Nucleus accumbens (tissue), 56 donors: ENCODE data around the gene ELFN1.
"Not testable (repeated sequence)": the region's sequence is repeated elsewhere in the genome, so short reads cannot be mapped to it uniquely, and the experiment has no call there.

ENCODE experiments used
- DNase-seq, 56 donors: peaks; one replicate each; lab custom pipeline; 2025; lab: John Stamatoyannopoulos, UW

The ELFN1 gene

GRCh38 chr7:1749351-1749863 lies 79.3 kb downstream of the ELFN1 start:
- no peak for DNase-seq

- DNase-seq: no peak
These were observed 79.9 kb downstream of the ELFN1 start for GRCh38 chr7:1749864-1750466.

- DNase-seq: no peak
These were observed 80.5 kb downstream of the ELFN1 start for GRCh38 chr7:1750541-1751021.

DNA sequence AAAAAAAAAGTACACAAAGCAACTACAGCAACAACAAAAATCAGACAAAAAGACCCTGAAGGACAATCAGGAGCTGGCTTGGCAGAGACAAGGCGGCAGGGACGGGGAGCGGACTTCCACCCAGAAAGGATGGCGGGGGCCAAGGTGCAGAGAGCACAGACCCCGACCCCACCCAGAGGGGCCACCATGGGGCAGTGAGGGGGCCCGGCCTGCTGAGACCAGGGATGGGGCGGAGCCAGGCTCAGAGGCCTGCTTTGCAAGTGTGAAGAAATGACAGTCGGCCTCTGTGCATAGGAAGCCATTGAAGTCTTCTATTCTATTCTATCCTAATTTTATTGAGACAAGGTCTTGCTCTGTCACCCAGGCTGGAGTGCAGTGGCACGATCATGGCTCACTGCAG lies 82.0 kb downstream of the ELFN1 start:
- no peak for DNase-seq

DNA sequence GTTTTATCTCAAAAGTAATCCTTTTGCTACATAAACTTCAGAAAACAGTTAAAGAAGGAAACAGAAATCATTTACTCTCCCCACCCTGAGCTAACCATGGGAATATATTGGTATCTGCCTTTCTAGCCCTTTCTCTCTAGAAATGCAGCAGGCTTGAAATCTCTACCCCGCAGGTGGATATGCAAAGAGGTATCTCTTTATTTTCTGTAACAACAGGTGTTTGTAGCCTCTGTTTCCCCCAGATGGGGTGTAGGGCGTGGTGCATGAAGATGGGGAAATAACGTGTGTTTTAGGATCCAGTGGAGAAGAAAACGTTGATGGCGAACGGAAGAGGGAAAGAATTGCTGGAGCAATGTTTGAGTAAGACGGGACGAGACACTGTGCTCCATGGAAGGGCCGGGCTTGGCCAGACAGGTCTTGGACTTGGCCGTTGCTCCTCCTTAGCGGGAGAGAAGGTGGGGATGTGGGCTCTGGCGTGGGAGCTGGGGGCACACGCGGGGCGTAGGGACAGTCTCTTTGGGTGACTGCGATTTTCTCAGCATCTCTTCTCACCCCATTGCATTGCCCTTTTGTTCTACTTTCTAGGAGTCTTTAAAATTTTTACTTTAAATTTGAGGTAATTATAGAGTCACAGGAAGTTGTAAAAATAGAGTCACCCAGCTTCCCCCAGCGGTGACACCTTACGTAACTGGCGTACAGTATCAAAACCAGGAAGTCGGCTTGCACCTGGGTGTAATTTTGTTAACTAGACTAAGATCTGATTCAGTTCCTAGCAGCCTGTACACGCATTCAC lies 82.9 kb downstream of the ELFN1 start:
- peak in 6 of 56 donors; percentile 3 to 19 (median 12) for DNase-seq

- DNase-seq: no peak
These were observed 83.4 kb downstream of the ELFN1 start for GRCh38 chr7:1753564-1753867.

GRCh38 chr7:1754345-1754908 lies 84.3 kb downstream of the ELFN1 start:
- no peak for DNase-seq

GRCh38 chr7:1755783-1756625 lies 85.9 kb downstream of the ELFN1 start:
- DNase-seq: no peak

DNA sequence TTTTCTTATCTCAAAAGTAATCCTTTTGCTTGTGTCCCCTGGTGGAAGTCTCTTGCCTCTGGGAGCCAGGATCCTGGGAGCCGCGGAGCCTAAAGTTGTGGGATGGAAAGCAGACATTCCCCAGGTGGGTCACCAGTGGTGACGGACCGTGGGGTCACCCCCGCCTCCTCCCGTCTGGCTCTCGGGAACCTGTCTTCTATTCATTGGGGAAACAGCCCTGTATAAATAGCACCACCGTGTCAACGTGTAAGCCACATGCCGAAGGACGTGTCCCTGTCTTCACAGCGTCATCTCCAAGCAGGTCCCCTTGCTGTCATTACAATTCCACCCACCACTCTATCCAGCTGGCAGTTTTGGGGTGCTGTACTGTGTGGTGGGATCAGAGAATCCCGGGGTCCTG lies 87.5 kb downstream of the ELFN1 start:
- DNase-seq: no peak

DNA sequence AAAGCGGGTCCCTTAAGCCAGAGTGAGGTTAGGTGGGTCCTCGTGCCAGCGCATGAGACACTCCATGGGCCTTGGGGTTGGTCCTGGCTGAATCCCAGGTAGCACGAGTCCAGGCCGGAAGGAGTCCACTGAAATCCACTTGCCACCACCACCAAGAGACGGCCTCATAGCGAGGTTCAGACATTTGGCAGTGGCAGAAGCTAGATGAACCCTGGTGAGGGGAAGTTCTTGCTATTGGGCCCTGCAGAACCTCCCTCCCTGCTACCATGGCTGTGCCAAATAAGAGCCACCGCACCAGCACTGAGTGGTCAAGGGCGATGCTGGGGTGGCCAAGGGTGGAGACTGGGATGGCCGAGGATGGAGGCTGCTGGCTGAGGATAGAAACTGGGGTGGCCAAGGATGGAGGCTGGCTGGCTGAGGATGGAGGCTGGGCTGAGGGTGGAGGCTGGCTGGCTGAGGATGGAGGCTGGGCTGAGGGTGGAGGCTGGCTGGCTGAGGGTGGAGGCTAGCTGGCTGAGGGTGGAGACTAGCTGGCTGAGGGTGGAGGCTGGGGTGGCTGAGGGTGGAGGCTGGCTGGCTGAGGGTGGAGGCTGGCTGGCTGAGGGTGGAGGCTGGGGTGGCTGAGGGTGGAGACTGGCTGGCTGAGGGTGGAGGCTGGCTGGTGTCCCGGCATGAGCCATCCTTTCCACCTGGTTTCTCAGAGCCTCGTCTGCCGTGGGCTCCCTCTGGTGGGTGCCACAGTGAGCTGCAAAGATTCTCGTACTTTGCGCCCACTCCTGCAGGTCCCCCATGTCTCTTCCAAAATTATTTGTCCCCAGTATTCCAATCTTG lies 88.2 kb downstream of the ELFN1 start:
- DNase-seq: peak in 3 of 56 donors; percentile 12 to 28 (median 22)

GRCh38 chr7:1758859-1759521 lies 88.9 kb downstream of the ELFN1 start:
- peak in 2 of 56 donors; percentile 17 to 46 for DNase-seq

DNA sequence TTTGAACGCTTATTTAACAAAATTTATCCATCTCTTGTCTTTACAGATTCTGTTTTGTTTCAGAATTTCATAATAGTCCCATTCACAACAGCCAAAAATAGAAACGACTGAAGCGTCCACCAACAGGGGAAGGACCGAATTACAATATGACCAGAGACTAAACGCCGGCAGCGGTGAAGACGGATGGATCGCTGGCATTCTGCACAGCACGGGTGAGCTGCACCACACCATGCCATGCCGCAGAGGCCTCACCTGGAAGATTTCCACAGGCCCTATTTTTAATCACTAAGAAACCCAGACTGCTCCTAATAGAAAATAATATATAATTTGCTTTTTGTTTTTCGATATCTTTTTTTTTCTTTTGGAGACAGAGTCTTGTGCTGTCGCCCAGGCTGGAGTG lies 91.0 kb downstream of the ELFN1 start:
- DNase-seq: no peak

GRCh38 chr7:1761774-1762173 lies 91.7 kb downstream of the ELFN1 start:
- DNase-seq: no peak

DNA sequence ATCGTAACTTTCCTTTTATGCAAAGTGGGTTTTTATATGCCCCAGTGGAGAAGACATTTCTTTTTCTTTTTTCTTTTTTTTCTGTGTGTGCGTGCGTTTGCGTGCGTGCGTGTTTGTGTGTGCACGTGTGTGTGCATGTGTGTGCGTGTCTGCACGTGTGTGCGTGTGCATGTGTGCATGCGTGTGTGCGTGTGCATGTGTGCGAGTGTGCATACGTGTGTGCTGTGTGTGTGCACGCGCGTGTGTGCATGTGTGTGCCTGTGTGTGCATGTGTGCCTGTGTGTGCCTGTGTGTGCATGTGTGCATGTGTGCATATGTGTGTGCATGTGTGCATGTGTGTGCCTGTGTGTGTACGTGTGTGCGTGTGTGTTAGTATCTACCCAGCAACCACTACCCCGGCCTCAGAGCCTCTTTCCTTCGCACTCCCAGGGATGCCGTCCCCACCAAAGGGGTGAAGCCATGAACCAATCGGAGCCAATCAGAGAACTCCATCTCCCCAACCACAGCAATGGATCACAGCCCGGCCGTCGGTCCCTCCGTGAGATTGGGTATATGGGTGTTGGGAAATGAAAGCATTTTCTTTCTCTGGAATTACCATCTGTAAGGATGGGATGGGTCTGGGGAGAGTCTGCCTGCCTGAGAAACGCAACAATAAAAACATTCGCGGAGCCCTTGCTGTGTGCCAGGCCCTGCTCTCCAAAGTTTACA lies 92.3 kb downstream of the ELFN1 start:
- DNase-seq: no peak

DNA sequence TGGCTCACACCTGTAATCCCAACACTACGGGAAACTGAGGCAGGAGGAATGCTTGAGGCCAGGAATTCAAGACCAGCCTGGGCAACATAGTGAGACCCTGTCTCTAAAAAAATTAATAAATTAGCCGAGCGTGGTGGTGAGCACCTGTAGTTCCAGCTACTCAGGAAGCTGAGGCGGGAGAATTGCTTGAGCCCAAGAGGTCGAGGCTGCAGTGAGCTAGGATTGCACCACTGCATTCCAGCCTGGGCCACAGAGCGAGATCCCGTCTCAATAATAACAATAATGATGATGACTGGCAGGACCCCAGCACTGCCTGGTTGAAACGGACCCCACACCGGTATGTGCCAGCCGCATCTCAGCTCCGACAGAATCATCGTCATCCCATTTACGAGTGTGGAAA lies 93.0 kb downstream of the ELFN1 start:
- no peak for DNase-seq

DNA sequence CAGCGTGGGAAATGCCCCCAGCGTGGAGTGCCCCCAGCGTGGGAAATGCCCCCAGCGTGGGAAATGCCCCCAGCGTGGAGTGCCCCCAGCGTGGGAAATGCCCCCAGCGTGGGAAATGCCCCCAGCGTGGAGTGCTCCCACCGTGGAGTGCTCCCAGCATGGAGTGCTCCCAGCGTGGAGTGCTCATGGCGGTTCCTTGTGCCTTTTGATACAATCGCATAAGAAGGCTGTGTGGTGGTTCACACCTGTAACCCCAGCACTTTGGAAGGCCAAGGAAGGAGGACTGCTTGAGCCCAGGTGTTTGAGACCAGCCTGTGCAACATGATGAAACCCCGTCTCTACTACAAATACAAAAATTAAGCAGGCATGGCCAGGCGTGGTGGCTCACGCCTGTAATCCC lies 93.8 kb downstream of the ELFN1 start:
- not testable (repeated sequence) for DNase-seq

- DNase-seq: no peak
These were observed 95.3 kb downstream of the ELFN1 start for GRCh38 chr7:1765336-1765735.

GRCh38 chr7:1767524-1767923 lies 97.4 kb downstream of the ELFN1 start:
- no peak for DNase-seq

- DNase-seq: no peak
These were observed 98.8 kb downstream of the ELFN1 start for GRCh38 chr7:1768832-1769231.
